H1 (cell line): ENCODE measurements around the gene NT5DC3. TPM values are rescaled to one million over a fixed set of nuclear protein-coding genes. Genes with fewer than 3 reads are reported as not detected.

Experiments
- CTCF ChIA-PET: fragments of 300-600 bp; sonication (Branson Sonifier 250); formaldehyde crosslinking; loops from one replicate; lab custom pipeline; 2021; ENCODE audit not compliant: partially characterized antibody; lab: Charles Lee
- POLR2A ChIA-PET: fragments of 300-600 bp; sonication (Branson Sonifier 250); formaldehyde crosslinking; loops from one replicate; lab custom pipeline; 2021; ENCODE audit warnings: inconsistent platforms; ENCODE audit not compliant: partially characterized antibody; lab: Charles Lee
- DNase-seq, 2 experiments: peaks; one replicate each; pipeline versions ENCODE4 v3.0.0 to v3.0.0-alpha.2; 2010 to 2022; ENCODE audit warnings: low spot score in 2 of 2, low read depth in 1 of 2, mixed read lengths in 1 of 2
- FAIRE-seq: peaks from 2 replicates; lab custom pipeline; 2011; peaks lifted over from hg19 to GRCh38; lab: Jason Lieb, UNC
- H2AFZ ChIP-seq: 2 replicates; pipeline ENCODE4 v1.8.1; 2012; ENCODE audit warnings: low read length, inconsistent platforms
- H2AK5ac ChIP-seq: 2 replicates; pipeline ENCODE4 v1.6.1; 2013; ENCODE audit warnings: low read depth, low read length
- H2BK120ac ChIP-seq: replicated peaks from 2 replicates; pipeline ENCODE3; 2013; ENCODE audit warnings: low read depth, low read length, inconsistent platforms
- H2BK12ac ChIP-seq: 2 replicates; pipeline ENCODE4 v1.6.1; 2013; ENCODE audit warnings: low read depth, low read length
- H2BK15ac ChIP-seq: 2 replicates; pipeline ENCODE4 v1.6.1; 2013; ENCODE audit warnings: low read length
- H2BK20ac ChIP-seq: 2 replicates; pipeline ENCODE4 v1.6.1; 2013; ENCODE audit warnings: low read length
- H2BK5ac ChIP-seq: 2 replicates; pipeline ENCODE4 v1.6.1; 2013; ENCODE audit warnings: low read depth, low read length
- H3K14ac ChIP-seq: 2 replicates; pipeline ENCODE4 v1.6.1; 2013; ENCODE audit warnings: inconsistent platforms; ENCODE audit not compliant: insufficient read length
- H3K18ac ChIP-seq: 2 replicates; pipeline ENCODE4 v1.6.1; 2013; ENCODE audit warnings: low read length; ENCODE audit errors: extremely low read depth
- H3K23ac ChIP-seq: 2 replicates; pipeline ENCODE4 v1.6.1; 2013; ENCODE audit warnings: inconsistent platforms; ENCODE audit not compliant: insufficient read length
- H3K23me2 ChIP-seq: 2 replicates; pipeline ENCODE4 v1.6.1; 2013; ENCODE audit warnings: low read depth, low read length
- H3K27ac ChIP-seq: 2 replicates; pipeline ENCODE4 v1.6.1; 2011; ENCODE audit warnings: low read depth, low read length, inconsistent platforms
- H3K27me3 ChIP-seq, 4 experiments: replicated peaks in 1 of 4; 1 replicate in 1 of 4; 2 replicates in 3 of 4; pipeline versions ENCODE4 v1.6.1 to v1.8.1; 2011 to 2013; ENCODE audit warnings: low read length in 3 of 4, mild to moderate bottlenecking in 3 of 4, inconsistent platforms in 2 of 4, mixed read lengths in 2 of 4, moderate library complexity in 1 of 4; ENCODE audit not compliant: control insufficient read depth in 3 of 4, insufficient read depth in 3 of 4; ENCODE audit errors: extremely low read depth in 1 of 4
- H3K36me3 ChIP-seq, 4 experiments: 2 replicates each; pipeline versions ENCODE4 v1.6.1 to v1.8.1; 2011 to 2013; ENCODE audit warnings: mild to moderate bottlenecking in 4 of 4, low read length in 3 of 4, moderate library complexity in 2 of 4, control low read depth in 1 of 4, inconsistent platforms in 1 of 4; ENCODE audit not compliant: insufficient read depth in 4 of 4, control insufficient read depth in 2 of 4
- H3K4ac ChIP-seq: replicated peaks from 2 replicates; pipeline ENCODE3; 2013; ENCODE audit warnings: low read length, low read depth, mixed read lengths, inconsistent platforms; ENCODE audit not compliant: insufficient read length
- H3K4me1 ChIP-seq, 4 experiments: replicated peaks in 1 of 4; 1 replicate in 1 of 4; 2 replicates in 3 of 4; pipeline versions ENCODE4 v1.6.1 to v1.8.1; 2011 to 2013; ENCODE audit warnings: low read length in 3 of 4, inconsistent platforms in 2 of 4, mixed read lengths in 1 of 4; ENCODE audit not compliant: insufficient read depth in 4 of 4, control insufficient read depth in 3 of 4
- H3K4me2 ChIP-seq, 2 experiments: 2 replicates each; pipeline versions ENCODE4 v1.6.1 to v1.8.1; 2011 to 2013; ENCODE audit warnings: low read depth in 2 of 2, low read length in 2 of 2, control low read depth in 1 of 2, inconsistent platforms in 1 of 2, mild to moderate bottlenecking in 1 of 2; ENCODE audit not compliant: insufficient read depth in 1 of 2
- H3K4me3 ChIP-seq, 4 experiments: fragments of 200-600, 300-600 bp in 1 of 4; sonication (generic), shearing (Covaris generic), sonication (Bioruptor Twin) in 1 of 4; 2 replicates each; pipeline versions ENCODE4 v1.5.1 to v1.8.1; 2011 to 2016; ENCODE audit warnings: low read length in 4 of 4, low read depth in 3 of 4, control low read depth in 2 of 4, inconsistent platforms in 2 of 4, mild to moderate bottlenecking in 2 of 4, mixed read lengths in 1 of 4, moderate library complexity in 1 of 4; ENCODE audit not compliant: insufficient read depth in 2 of 4; ENCODE audit errors: extremely low read depth in 1 of 4
- H3K56ac ChIP-seq: replicated peaks from 2 replicates; pipeline ENCODE3; 2013; ENCODE audit warnings: low read depth, mild to moderate bottlenecking, mixed read lengths, low read length, inconsistent platforms; ENCODE audit not compliant: insufficient read length
- H3K79me1 ChIP-seq: 2 replicates; pipeline ENCODE4 v1.6.1; 2013; ENCODE audit warnings: low read depth, low read length, control low read depth
- H3K79me2 ChIP-seq, 2 experiments: 2 replicates each; pipeline versions ENCODE4 v1.6.1 to v1.8.1; 2012 to 2013; ENCODE audit warnings: low read length in 2 of 2, mild to moderate bottlenecking in 2 of 2, inconsistent platforms in 1 of 2; ENCODE audit not compliant: insufficient read depth in 2 of 2, control insufficient read depth in 1 of 2
- H3K9ac ChIP-seq, 4 experiments: replicated peaks in 1 of 4; 1 replicate in 1 of 4; 2 replicates in 3 of 4; pipeline versions ENCODE4 v1.6.1 to v1.8.1; 2011 to 2013; ENCODE audit warnings: low read depth in 3 of 4, low read length in 3 of 4, control low read depth in 2 of 4, mild to moderate bottlenecking in 2 of 4, moderate library complexity in 2 of 4, inconsistent platforms in 1 of 4; ENCODE audit errors: extremely low read depth in 1 of 4
- H3K9me3 ChIP-seq, 2 experiments: 2 replicates each; pipeline versions ENCODE4 v1.6.1 to v1.8.1; 2012 to 2013; ENCODE audit warnings: mild to moderate bottlenecking in 2 of 2, moderate library complexity in 2 of 2, control low read depth in 1 of 2, inconsistent platforms in 1 of 2, low read depth in 1 of 2, low read length in 1 of 2, mixed read lengths in 1 of 2; ENCODE audit not compliant: insufficient read depth in 2 of 2
- H4K20me1 ChIP-seq, 2 experiments: replicated peaks in 1 of 2; 2 replicates each; pipeline versions ENCODE3 to v1.8.1; 2011 to 2013; ENCODE audit warnings: inconsistent platforms in 2 of 2, low read length in 2 of 2, mild to moderate bottlenecking in 1 of 2; ENCODE audit not compliant: insufficient read depth in 2 of 2, control insufficient read depth in 1 of 2
- H4K5ac ChIP-seq: 2 replicates; pipeline ENCODE4 v1.6.1; 2013; ENCODE audit warnings: low read length, low read depth, mixed read lengths, inconsistent platforms; ENCODE audit not compliant: insufficient read length
- H4K8ac ChIP-seq: 2 replicates; pipeline ENCODE4 v1.8.0; 2013; ENCODE audit warnings: mild to moderate bottlenecking, moderate library complexity, low read length, inconsistent platforms; ENCODE audit not compliant: insufficient read depth; ENCODE audit errors: extremely low read depth
- H4K91ac ChIP-seq: replicated peaks from 2 replicates; pipeline ENCODE3; 2013; ENCODE audit warnings: low read length, mixed read lengths, inconsistent platforms; ENCODE audit not compliant: insufficient read length
- BCL11A ChIP-seq, 2 experiments: IDR thresholded peaks; one replicate each; pipeline ENCODE4 v1.6.1; 2011; ENCODE audit warnings: low read depth in 2 of 2, low read length in 2 of 2, mild to moderate bottlenecking in 2 of 2
- BRCA1 ChIP-seq: IDR thresholded peaks from 2 replicates; pipeline ENCODE4 v1.6.1; 2012; ENCODE audit warnings: low read depth, low read length, improper control_type of control experiment
- EZH2 ChIP-seq: fragments of 200-600 bp; sonication (generic); IDR thresholded peaks from 2 replicates; pipeline ENCODE4 v1.7.1; 2012; ENCODE audit warnings: low read depth, mild to moderate bottlenecking, moderate library complexity, low read length, inconsistent platforms; ENCODE audit not compliant: severe bottlenecking
- JUN ChIP-seq: IDR thresholded peaks from 2 replicates; pipeline ENCODE4 v1.6.1; 2011; ENCODE audit warnings: low read depth, mild to moderate bottlenecking, improper control_type of control experiment, low read length
- JUND ChIP-seq: IDR thresholded peaks from 2 replicates; pipeline ENCODE4 v1.6.1; 2011; ENCODE audit warnings: mild to moderate bottlenecking, improper control_type of control experiment, low read length
- NRF1 ChIP-seq: IDR thresholded peaks from 2 replicates; pipeline ENCODE4 v1.6.1; 2011; ENCODE audit warnings: mild to moderate bottlenecking, low read depth, low read length, improper control_type of control experiment
- POU5F1 ChIP-seq: IDR thresholded peaks from 2 replicates; pipeline ENCODE4 v1.6.1; 2011; ENCODE audit warnings: low read depth, mild to moderate bottlenecking, low read length, moderate library complexity
- SP1 ChIP-seq: IDR thresholded peaks from 2 replicates; pipeline ENCODE4 v1.6.1; 2011; ENCODE audit warnings: low read depth, low read length
- TAF7 ChIP-seq: optimal IDR thresholded peaks from 2 replicates; pipeline ENCODE3; 2011; ENCODE audit warnings: low read depth, mild to moderate bottlenecking, inconsistent platforms, low read length, moderate library complexity, borderline replicate concordance
- ZNF274 ChIP-seq: IDR thresholded peaks from 2 replicates; pipeline ENCODE4 v1.7.0; 2012; ENCODE audit warnings: low read length, borderline replicate concordance; ENCODE audit errors: extremely low read depth
- WGBS, 2 experiments: shearing (Covaris generic) in 1 of 2; methylation state at CpG; one replicate each; pipeline versions ENCODE4 v1.1.6 to v1.1.7; 2013 to 2015; ENCODE audit warnings: low lambda C conversion rate in 2 of 2, mixed read lengths in 2 of 2, inconsistent platforms in 1 of 2, low coverage in 1 of 2, missing lambda C conversion rate in 1 of 2; ENCODE audit not compliant: insufficient replicate concordance in 2 of 2, insufficient coverage in 1 of 2, insufficient read length in 1 of 2; ENCODE audit errors: extremely low coverage in 1 of 2, missing lambda C conversion rate in 1 of 2; 5-methylcytosine and 5-hydroxymethylcytosine counted together
- polyA plus RNA-seq, 7 experiments: library from polyadenylated mRNA; depleted of rRNA in 3 of 7; stranded (reverse) in 5 of 7; unstranded in 2 of 7; fragments of >200 nt in 5 of 7; fragments of 200-250 nt in 2 of 7; gene quantifications; 1 replicate in 5 of 7; 2 replicates in 1 of 7; 4 replicates in 1 of 7; pipeline versions ENCODE4 v1.2.1 to v1.2.3, GENCODE V29; 2011 to 2013; ENCODE audit warnings: missing spikeins in 2 of 7, mixed read lengths in 2 of 7
- total RNA-seq: library from RNA; stranded (reverse); fragmentation: NEBNext Ultra II Directional; extraction: Animal tissue kit (Norgen Biotek cat#: 25700); gene quantifications from 2 replicates; pipeline ENCODE4 v1.2.1, GENCODE V29; 2021
- TF ChIP-seq, protein P1 (sequence below): IDR thresholded peaks from 2 replicates; pipeline ENCODE4 v1.6.1; 2012; ENCODE audit warnings: inconsistent platforms
- TF ChIP-seq, protein P2 (sequence below): IDR thresholded peaks from 2 replicates; pipeline ENCODE4 v1.6.1; 2011; ENCODE audit warnings: low read length, improper control_type of control experiment

The NT5DC3 gene
- total and polyA plus RNA-seq, 2 of the 8 experiments (the other 6 are each of a cell fraction or from before 2014, with no cell fraction given): 5.4 to 14.8 TPM

DNA sequence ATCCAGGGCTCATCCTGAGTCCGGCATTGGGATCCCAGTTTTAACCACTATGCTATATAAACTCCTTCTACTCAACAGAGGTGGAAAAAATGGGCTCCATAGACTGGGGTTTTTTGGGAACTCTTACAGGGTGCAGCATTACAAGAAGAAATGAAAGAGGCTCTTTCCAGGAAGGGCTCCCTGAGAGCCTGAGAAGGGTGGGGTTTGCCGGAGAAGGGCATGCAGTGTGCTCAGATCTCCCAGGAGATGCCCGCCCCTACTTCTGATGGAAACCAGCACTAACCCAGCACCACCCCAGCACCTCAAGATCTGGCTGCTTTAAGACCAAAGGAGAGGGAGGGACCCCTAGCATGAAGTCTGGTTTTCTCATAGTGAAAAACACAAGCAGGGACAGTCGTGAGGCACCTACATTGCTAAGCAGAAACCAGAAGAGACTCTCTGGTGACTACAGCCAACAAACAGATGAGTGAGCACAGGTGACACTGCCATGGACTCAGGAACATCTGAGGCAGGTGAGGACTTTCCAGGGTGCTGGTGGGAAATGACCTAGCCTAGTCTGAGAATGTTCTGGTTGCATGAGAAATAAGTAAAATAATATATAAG, 45.3 kb upstream of the NT5DC3 start:
- Histone ChIP-seq H4K5ac (no peak overlapping the region), H3K4me1 (no peaks in the 10 kb centered on the region), H2AFZ (no peak overlapping the region), H4K91ac (no peak overlapping the region), H3K27ac (no peak overlapping the region), H2BK15ac (no peak overlapping the region), H2BK120ac (no peak overlapping the region), H3K23ac (no peak overlapping the region), H4K20me1 (no peaks in the 10 kb centered on the region), H3K23me2 (no peaks in the 10 kb centered on the region), H3K14ac (no peak overlapping the region), H3K4ac (no peak overlapping the region), H3K18ac (no peak overlapping the region), H2BK5ac (no peak overlapping the region), H2BK12ac (no peak overlapping the region), H3K4me2 (no peak overlapping the region), H3K27me3 (no peaks in the 10 kb centered on the region), H4K8ac (no peak overlapping the region), H2BK20ac (no peak overlapping the region), H2AK5ac (no peak overlapping the region), H3K79me1 (no peaks in the 10 kb centered on the region), H3K9me3 (no peaks in the 10 kb centered on the region), H3K4me3 (no peak overlapping the region), H3K36me3 (no peaks in the 10 kb centered on the region), H3K9ac (no peak overlapping the region), H3K56ac (no peak overlapping the region), H3K79me2 (no peaks in the 10 kb centered on the region)
- FAIRE-seq: no peak
- WGBS, 2 experiments: 78% methylated on average over 4 of the region's 4 CpGs; no CpG with 5 or more reads in 1 of the 2 experiments
- ChIA-PET POLR2A (no interaction called here), CTCF (no interaction called here)
- TF ChIP-seq BCL11A (IDR thresholded peaks at IDR 0.05; ENCODE audit: low read depth in 2 of 2, low read length in 2 of 2) (no peak), EZH2 (no peak), ZNF274 (no peak), SP1 (no peak), BRCA1 (no peak), JUND (no peak), POU5F1 (no peak), JUN (no peak), NRF1 (no peak), TAF7 (no peak)
- TF ChIP-seq, protein P1, sequence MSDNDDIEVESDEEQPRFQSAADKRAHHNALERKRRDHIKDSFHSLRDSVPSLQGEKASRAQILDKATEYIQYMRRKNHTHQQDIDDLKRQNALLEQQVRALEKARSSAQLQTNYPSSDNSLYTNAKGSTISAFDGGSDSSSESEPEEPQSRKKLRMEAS: no peak
- TF ChIP-seq, protein P2, sequence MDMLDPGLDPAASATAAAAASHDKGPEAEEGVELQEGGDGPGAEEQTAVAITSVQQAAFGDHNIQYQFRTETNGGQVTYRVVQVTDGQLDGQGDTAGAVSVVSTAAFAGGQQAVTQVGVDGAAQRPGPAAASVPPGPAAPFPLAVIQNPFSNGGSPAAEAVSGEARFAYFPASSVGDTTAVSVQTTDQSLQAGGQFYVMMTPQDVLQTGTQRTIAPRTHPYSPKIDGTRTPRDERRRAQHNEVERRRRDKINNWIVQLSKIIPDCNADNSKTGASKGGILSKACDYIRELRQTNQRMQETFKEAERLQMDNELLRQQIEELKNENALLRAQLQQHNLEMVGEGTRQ: no peak
- DNase-seq: no peak
